Spleen (tissue), 11 donors: Measurements from ENCODE around the gene PPIL1. TPM values are rescaled to one million over a fixed set of nuclear protein-coding genes. Genes with fewer than 3 reads are reported as not detected.

ENCODE experiments used
- DNase-seq: peaks from one replicate; pipeline ENCODE4 v3.0.0-alpha.2; 2020
- H3K27ac ChIP-seq, 8 donors: fragments of 200-600 bp; sonication (generic) in 7 of 8; 1 replicate in 4 of 8; 2 replicates in 4 of 8; pipeline versions ENCODE4 v1.5.0 to v1.8.0; 2016 to 2021; ENCODE audit warnings: inconsistent platforms in 4 of 8, mild to moderate bottlenecking in 4 of 8, moderate library complexity in 1 of 8
- H3K27me3 ChIP-seq, 7 donors: fragments of 200-600 bp; sonication (generic) in 6 of 7; replicated peaks in 1 of 7; 1 replicate in 4 of 7; 2 replicates in 3 of 7; pipeline versions ENCODE4 v1.5.0 to v1.8.0; 2016 to 2021; ENCODE audit warnings: inconsistent platforms in 3 of 7, mild to moderate bottlenecking in 1 of 7
- H3K36me3 ChIP-seq, 6 donors: fragments of 200-600 bp; sonication (generic) in 5 of 6; 1 replicate in 4 of 6; 2 replicates in 2 of 6; pipeline versions ENCODE4 v1.5.0 to v1.8.0; 2016 to 2021; ENCODE audit warnings: inconsistent platforms in 2 of 6
- H3K4me1 ChIP-seq, 6 donors: fragments of 200-600 bp; sonication (generic) in 5 of 6; 1 replicate in 3 of 6; 2 replicates in 3 of 6; pipeline versions ENCODE4 v1.5.0 to v1.8.0; 2016 to 2021; ENCODE audit warnings: inconsistent platforms in 3 of 6
- H3K4me3 ChIP-seq, 8 donors: fragments of 200-600 bp; sonication (generic) in 7 of 8; 1 replicate in 4 of 8; 2 replicates in 4 of 8; pipeline versions ENCODE4 v1.5.0 to v1.8.0; 2016 to 2021; ENCODE audit warnings: inconsistent platforms in 4 of 8, mild to moderate bottlenecking in 4 of 8, moderate library complexity in 2 of 8
- H3K9me3 ChIP-seq, 8 donors: fragments of 200-600 bp; sonication (generic) in 7 of 8; 1 replicate in 4 of 8; 2 replicates in 4 of 8; pipeline versions ENCODE4 v1.5.0 to v1.8.0; 2016 to 2021; ENCODE audit warnings: inconsistent platforms in 4 of 8
- POLR2A ChIP-seq, 3 donors: fragments of 450-650 bp; IDR thresholded peaks; one replicate each; pipeline ENCODE4 v1.5.1; 2017; ENCODE audit warnings: antibody characterized with exemption in 3 of 3, mild to moderate bottlenecking in 1 of 3
- POLR2AphosphoS5 ChIP-seq, 3 donors: sonication (generic); formaldehyde crosslinking; IDR thresholded peaks; one replicate each; pipeline ENCODE4 v1.5.1; 2017; ENCODE audit warnings: antibody characterized with exemption in 3 of 3
- WGBS, 5 donors: extraction: QIAGEN DNeasy Blood & Tissue Kit in 3 of 5; methylation state at CpG; one replicate each; pipeline versions ENCODE4 v1.1.5 to v1.1.7; 2013 to 2018; 5-methylcytosine and 5-hydroxymethylcytosine counted together
- intact Hi-C: fragments of 100-400 bp; cut with DNase I; formaldehyde crosslinking; loops from one replicate; pipeline ENCODE4 v1.15.0; 2023; ENCODE audit warnings: low total_unique reads
- polyA plus RNA-seq, 3 donors: library from polyadenylated mRNA; stranded (reverse); fragments of 200-250 nt; gene quantifications; one replicate each; pipeline ENCODE4 v1.2.1, GENCODE V29; 2013
- total RNA-seq, 7 donors: library from RNA; depleted of rRNA in 3 of 7; stranded (reverse); fragments of >200 nt in 3 of 7; fragmentation: NEBNext Ultra II Directional in 4 of 7; extraction: Animal tissue kit (Norgen Biotek cat#: 25700) in 4 of 7; gene quantifications; one replicate each; pipeline versions ENCODE4 v1.1.0 to v1.2.1, GENCODE V29; 2016 to 2021
- TF ChIP-seq, protein P1 (sequence below), 11 experiments: fragments of 200-600 bp in 7 of 11; fragments of 450-650 bp in 4 of 11; sonication (generic) in 4 of 11; IDR thresholded peaks in 8 of 11; conservative IDR thresholded peaks in 3 of 11; 1 replicate in 7 of 11; 2 replicates in 4 of 11; pipeline versions ENCODE4 v1.4.0 to v1.8.0; 2016 to 2021; ENCODE audit warnings: antibody characterized with exemption in 11 of 11, inconsistent platforms in 4 of 11, mild to moderate bottlenecking in 1 of 11
- donor health status: healthy with polysubstance abuse.
- donor health status: DM: no; HTN: no; CAD: no; lungs with moderate emphysema.
- donor health status: DM: no; HTN: no; CAD: no.
- donor health status: Bipolar disorder and iron deficiency.
- donor health status: healthy.
- donor health status: DM: no; HTN: no; CAD: no.
- donor health status: DM: yes; HTN: yes; CAD: no.

Gene PPIL1
- total and polyA plus RNA-seq, 10 donors = 8.7 to 26.4 (median 13.5) TPM

- H3K27me3 ChIP-seq = no peaks in the 10 kb centered on the region
- no peak overlapping the region for H3K4me3 ChIP-seq
- H3K4me1 ChIP-seq = peaks cover 0 to 6% (median 0%) of the 10 kb centered on the region in 6 donors
- intact Hi-C loops = no loop called here
- TF ChIP-seq POLR2A (IDR thresholded peaks at IDR 0.05) = no peak
- TF ChIP-seq POLR2AphosphoS5 (IDR thresholded peaks at IDR 0.05) = no peak
- TF ChIP-seq, protein P1, sequence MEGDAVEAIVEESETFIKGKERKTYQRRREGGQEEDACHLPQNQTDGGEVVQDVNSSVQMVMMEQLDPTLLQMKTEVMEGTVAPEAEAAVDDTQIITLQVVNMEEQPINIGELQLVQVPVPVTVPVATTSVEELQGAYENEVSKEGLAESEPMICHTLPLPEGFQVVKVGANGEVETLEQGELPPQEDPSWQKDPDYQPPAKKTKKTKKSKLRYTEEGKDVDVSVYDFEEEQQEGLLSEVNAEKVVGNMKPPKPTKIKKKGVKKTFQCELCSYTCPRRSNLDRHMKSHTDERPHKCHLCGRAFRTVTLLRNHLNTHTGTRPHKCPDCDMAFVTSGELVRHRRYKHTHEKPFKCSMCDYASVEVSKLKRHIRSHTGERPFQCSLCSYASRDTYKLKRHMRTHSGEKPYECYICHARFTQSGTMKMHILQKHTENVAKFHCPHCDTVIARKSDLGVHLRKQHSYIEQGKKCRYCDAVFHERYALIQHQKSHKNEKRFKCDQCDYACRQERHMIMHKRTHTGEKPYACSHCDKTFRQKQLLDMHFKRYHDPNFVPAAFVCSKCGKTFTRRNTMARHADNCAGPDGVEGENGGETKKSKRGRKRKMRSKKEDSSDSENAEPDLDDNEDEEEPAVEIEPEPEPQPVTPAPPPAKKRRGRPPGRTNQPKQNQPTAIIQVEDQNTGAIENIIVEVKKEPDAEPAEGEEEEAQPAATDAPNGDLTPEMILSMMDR (IDR thresholded peaks at IDR 0.05 in 8 of 11, conservative IDR thresholded peaks at IDR 0.05 in 3 of 11) = no peak
- DNase-seq = no peak
- H3K27ac ChIP-seq = no peak overlapping the region
- WGBS, 5 donors = 84 to 96% (median 87%) methylated on average over 8 of the region's 8 CpGs
- H3K36me3 ChIP-seq = peaks cover 0 to 88% (median 23%) of the 10 kb centered on the region in 6 donors
- no peaks in the 10 kb centered on the region for H3K9me3 ChIP-seq
These were observed 12.3 kb downstream of the PPIL1 start for GRCh38 chr6:36862164-36862847.

DNA sequence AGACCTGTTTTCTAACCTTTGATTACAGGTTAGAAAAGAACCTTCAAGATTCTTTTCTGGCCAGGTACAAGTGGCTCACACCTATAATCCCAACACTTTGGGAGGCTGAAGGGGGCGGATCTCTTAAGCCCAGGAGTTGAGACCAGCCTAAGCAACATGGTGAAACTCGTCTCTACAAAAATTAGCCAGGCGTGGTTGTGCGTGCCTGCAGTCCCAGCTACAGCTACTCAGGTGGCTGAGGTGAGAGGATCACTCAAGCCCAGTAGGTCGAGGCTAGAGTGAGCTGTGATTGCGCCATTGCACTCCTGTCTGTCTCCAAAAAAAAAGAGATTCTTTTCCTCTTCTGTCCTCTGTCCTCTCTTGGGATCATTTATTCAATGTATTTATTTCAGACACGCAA lies 14.5 kb downstream of the PPIL1 start:
- DNase-seq = no peak
- H3K36me3 ChIP-seq = peaks cover 4 to 85% (median 22%) of the 10 kb centered on the region in 6 donors
- no peak overlapping the region for H3K4me3 ChIP-seq
- no peaks in the 10 kb centered on the region for H3K9me3 ChIP-seq
- no peaks in the 10 kb centered on the region for H3K27me3 ChIP-seq
- H3K27ac ChIP-seq = no peak overlapping the region
- TF ChIP-seq POLR2AphosphoS5 (IDR thresholded peaks at IDR 0.05) = no peak
- TF ChIP-seq, protein P1 (IDR thresholded peaks at IDR 0.05 in 8 of 11, conservative IDR thresholded peaks at IDR 0.05 in 3 of 11) = no peak
- TF ChIP-seq POLR2A (IDR thresholded peaks at IDR 0.05) = no peak
- peaks cover 0 to 5% (median 0%) of the 10 kb centered on the region in 6 donors for H3K4me1 ChIP-seq
- WGBS, 5 donors = 90 to 99% (median 92%) methylated on average over 7 of the region's 7 CpGs
- intact Hi-C loops = no loop called here

DNA sequence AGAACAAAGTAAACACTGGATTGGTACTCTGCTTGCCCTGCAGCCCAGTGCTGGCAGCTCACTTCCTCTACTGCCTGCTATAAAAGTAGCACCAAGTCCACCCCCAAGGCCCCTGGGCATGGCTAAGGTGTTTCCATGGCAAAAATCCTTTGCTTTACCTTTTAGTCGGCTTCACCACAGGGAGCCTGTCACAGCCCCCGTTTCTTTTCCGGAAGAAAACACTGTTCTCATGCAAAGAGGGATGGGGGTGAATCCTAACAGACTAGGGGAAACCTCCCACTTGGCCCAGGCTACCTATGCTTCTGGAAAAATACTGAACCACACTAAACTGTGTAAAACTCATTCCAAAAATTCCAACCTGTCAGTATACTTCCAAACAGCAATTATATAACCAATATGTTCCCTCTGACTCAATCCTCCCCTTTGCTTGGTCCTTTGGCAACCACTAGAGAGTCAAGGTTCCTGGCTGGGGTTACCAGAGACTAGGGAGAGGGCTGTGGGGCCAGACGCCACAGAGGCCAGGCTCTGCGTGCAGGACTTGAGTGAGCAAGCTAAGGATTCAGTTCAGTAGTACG lies 16.1 kb downstream of the PPIL1 start:
- no peak overlapping the region for H3K27ac ChIP-seq
- 70 to 93% (median 87%) methylated on average over 6 of the region's 6 CpGs for WGBS, 5 donors
- H3K9me3 ChIP-seq = no peaks in the 10 kb centered on the region
- peaks cover 4 to 85% (median 23%) of the 10 kb centered on the region in 6 donors for H3K36me3 ChIP-seq
- H3K4me3 ChIP-seq = no peak overlapping the region
- no peak for DNase-seq
- H3K27me3 ChIP-seq = no peaks in the 10 kb centered on the region
- intact Hi-C loops = no loop called here
- TF ChIP-seq POLR2AphosphoS5 (IDR thresholded peaks at IDR 0.05) (peak in 1 of 3 donors; percentile 17), POLR2A (IDR thresholded peaks at IDR 0.05) (no peak)
- H3K4me1 ChIP-seq = peaks cover 0 to 10% (median 2%) of the 10 kb centered on the region in 6 donors

DNA sequence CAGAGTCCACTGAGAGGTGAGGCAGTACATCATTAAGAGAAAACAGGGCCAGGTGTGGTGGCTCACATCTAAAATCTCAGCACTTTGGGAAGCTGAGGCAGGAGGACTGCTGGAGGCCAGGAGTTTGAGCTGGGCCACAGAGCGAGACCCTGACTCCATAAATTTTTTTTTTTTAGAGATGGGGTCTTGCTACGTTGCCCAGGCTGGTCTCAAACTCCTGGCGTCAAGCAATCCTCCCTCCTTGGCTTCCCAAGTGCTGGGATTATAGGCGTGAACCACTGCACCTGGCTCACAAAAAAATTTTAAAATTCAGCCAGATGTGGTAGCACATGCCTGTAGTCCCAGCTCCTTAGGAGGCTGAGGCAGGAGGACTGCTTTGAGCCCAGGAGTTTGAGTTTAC lies 17.3 kb downstream of the PPIL1 start:
- H3K9me3 ChIP-seq = no peaks in the 10 kb centered on the region
- TF ChIP-seq, protein P1 (IDR thresholded peaks at IDR 0.05 in 8 of 11, conservative IDR thresholded peaks at IDR 0.05 in 3 of 11) = no peak
- TF ChIP-seq POLR2AphosphoS5 (IDR thresholded peaks at IDR 0.05) = no peak
- no peak for TF ChIP-seq POLR2A (IDR thresholded peaks at IDR 0.05)
- no peak overlapping the region for H3K27ac ChIP-seq
- no peaks in the 10 kb centered on the region for H3K27me3 ChIP-seq
- intact Hi-C loops = no loop called here
- peaks cover 4 to 84% (median 23%) of the 10 kb centered on the region in 6 donors for H3K36me3 ChIP-seq
- H3K4me3 ChIP-seq = no peak overlapping the region
- H3K4me1 ChIP-seq = peaks cover 0 to 22% (median 7%) of the 10 kb centered on the region in 6 donors
- 94 to 100% (median 98%) methylated on average over 4 of the region's 4 CpGs for WGBS, 5 donors
- DNase-seq = no peak
